CD4-positive, alpha-beta T cell treated with Interleukin-2 at 100 ng/mL for 4 hours (primary cell): ENCODE measurements around the gene NPEPPS.
"Not testable (repeated sequence)": the region's sequence is repeated elsewhere in the genome, so short reads cannot be mapped to it uniquely, and the experiment has no call there.

Source experiments
- DNase-seq: peaks from one replicate; pipeline ENCODE4 v3.0.0-alpha.2; 2020; ENCODE audit warnings: low spot score

The NPEPPS gene

GRCh38 chr17:47560517-47561043 lies 29.7 kb downstream of the NPEPPS start:
- DNase-seq, result not testable (repeated sequence)

GRCh38 chr17:47561698-47562405 lies 30.9 kb downstream of the NPEPPS start:
- DNase-seq, result not testable (repeated sequence)

GRCh38 chr17:47562406-47562705 lies 31.4 kb downstream of the NPEPPS start:
- not testable (repeated sequence) for DNase-seq

- DNase-seq, result not testable (repeated sequence)
Observed at GRCh38 chr17:47567261-47567660, 36.4 kb downstream of the NPEPPS start.

GRCh38 chr17:47572561-47572960 lies 41.7 kb downstream of the NPEPPS start:
- DNase-seq, result not testable (repeated sequence)

GRCh38 chr17:47582416-47582815 lies 51.5 kb downstream of the NPEPPS start:
- not testable (repeated sequence) for DNase-seq

GRCh38 chr17:47586378-47587055 lies 55.6 kb downstream of the NPEPPS start:
- DNase-seq, result not testable (repeated sequence)

GRCh38 chr17:47593522-47593921 lies 62.6 kb downstream of the NPEPPS start:
- not testable (repeated sequence) for DNase-seq

- DNase-seq, result no peak
Observed at GRCh38 chr17:47603830-47604597, 73.1 kb downstream of the NPEPPS start.

GRCh38 chr17:47604598-47604927 lies 73.7 kb downstream of the NPEPPS start:
- no peak for DNase-seq

GRCh38 chr17:47605011-47605410 lies 74.1 kb downstream of the NPEPPS start:
- no peak for DNase-seq

- DNase-seq, result no peak
Observed at GRCh38 chr17:47607481-47607880, 76.6 kb downstream of the NPEPPS start.

GRCh38 chr17:47611372-47612350 lies 80.8 kb downstream of the NPEPPS start:
- DNase-seq, result no peak

- peak; percentile 69 for DNase-seq
Observed at GRCh38 chr17:47615766-47616424, 85.0 kb downstream of the NPEPPS start.

- DNase-seq, result no peak
Observed at GRCh38 chr17:47618410-47618809, 87.5 kb downstream of the NPEPPS start.

GRCh38 chr17:47620503-47621245 lies 89.8 kb downstream of the NPEPPS start:
- peak; percentile 25 for DNase-seq

- DNase-seq, result no peak
Observed at GRCh38 chr17:47621293-47622179, 90.6 kb downstream of the NPEPPS start.

GRCh38 chr17:47622180-47622549 lies 91.3 kb downstream of the NPEPPS start:
- DNase-seq, result no peak

GRCh38 chr17:47624727-47625068 lies 93.8 kb downstream of the NPEPPS start:
- DNase-seq, result no peak
